Thyroid gland (tissue), 4 donors: ENCODE data around the gene NSL1.

Source experiments
- POLR2A ChIP-seq, 2 donors: fragments of 450-650 bp; IDR thresholded peaks; one replicate each; pipeline ENCODE4 v1.6.1; 2017; ENCODE audit warnings: antibody characterized with exemption in 2 of 2, mild to moderate bottlenecking in 2 of 2, moderate library complexity in 1 of 2
- TF ChIP-seq, protein P1 (sequence below), 6 experiments: fragments of 200-600 bp in 3 of 6; fragments of 450-650 bp in 3 of 6; sonication (generic) in 3 of 6; IDR thresholded peaks; one replicate each; pipeline ENCODE4 v1.5.1; 2016 to 2019; ENCODE audit warnings: antibody characterized with exemption in 6 of 6, mild to moderate bottlenecking in 2 of 6, inconsistent platforms in 1 of 6, moderate library complexity in 1 of 6

DNA sequence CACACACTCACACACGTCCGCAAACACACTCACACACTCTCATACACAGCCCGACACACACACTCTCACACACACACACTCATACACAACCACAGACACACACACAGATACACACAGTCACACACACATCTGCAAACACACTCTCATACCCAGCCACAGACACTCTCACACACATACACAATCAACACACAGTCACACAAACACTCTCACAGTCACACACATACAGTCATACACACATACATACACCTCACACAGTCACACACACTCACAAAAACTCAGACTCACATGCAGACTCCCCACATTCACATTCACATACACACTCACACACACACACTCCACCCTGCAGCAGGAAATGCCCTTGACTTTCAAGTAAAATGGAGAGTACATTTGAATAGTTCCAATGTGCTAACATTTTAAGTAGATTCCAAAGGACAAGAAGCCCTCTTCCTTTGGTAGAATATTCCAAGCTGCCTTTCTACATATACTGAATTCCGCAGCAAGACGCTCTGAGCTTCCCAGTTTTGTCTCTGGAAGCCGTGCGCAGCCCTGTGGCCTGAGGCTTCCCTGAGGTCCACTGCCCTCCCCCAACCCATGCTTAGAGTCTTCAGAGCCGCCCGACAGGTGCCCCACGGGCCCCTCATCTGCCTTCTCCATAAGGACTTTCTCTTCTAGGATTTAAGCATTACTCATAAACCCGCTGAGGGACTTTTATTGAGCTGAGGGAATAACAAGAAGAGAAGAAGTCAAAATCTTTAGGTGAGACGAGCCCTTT lies 101.6 kb downstream of the NSL1 start:
- TF ChIP-seq, protein P1, sequence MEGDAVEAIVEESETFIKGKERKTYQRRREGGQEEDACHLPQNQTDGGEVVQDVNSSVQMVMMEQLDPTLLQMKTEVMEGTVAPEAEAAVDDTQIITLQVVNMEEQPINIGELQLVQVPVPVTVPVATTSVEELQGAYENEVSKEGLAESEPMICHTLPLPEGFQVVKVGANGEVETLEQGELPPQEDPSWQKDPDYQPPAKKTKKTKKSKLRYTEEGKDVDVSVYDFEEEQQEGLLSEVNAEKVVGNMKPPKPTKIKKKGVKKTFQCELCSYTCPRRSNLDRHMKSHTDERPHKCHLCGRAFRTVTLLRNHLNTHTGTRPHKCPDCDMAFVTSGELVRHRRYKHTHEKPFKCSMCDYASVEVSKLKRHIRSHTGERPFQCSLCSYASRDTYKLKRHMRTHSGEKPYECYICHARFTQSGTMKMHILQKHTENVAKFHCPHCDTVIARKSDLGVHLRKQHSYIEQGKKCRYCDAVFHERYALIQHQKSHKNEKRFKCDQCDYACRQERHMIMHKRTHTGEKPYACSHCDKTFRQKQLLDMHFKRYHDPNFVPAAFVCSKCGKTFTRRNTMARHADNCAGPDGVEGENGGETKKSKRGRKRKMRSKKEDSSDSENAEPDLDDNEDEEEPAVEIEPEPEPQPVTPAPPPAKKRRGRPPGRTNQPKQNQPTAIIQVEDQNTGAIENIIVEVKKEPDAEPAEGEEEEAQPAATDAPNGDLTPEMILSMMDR (IDR thresholded peaks at IDR 0.05), result no peak
- TF ChIP-seq POLR2A (IDR thresholded peaks at IDR 0.05), result no peak
